NT2/D1 (cell line): ENCODE results near the gene ELOVL1.
A peak's percentile ranks its signal among the peaks of the same experiment; 100 is the strongest.

Experiments
- DNase-seq: peaks from one replicate; pipeline ENCODE4 v3.0.0-alpha.2; 2011; ENCODE audit warnings: low read depth, low spot score
- H3K27me3 ChIP-seq: 2 replicates; pipeline ENCODE4 v1.6.0; 2011; ENCODE audit warnings: mild to moderate bottlenecking; ENCODE audit not compliant: insufficient read length, insufficient read depth
- H3K36me3 ChIP-seq: 2 replicates; pipeline ENCODE4 v1.6.1; 2011; ENCODE audit warnings: mild to moderate bottlenecking, low read length, mixed read lengths; ENCODE audit not compliant: insufficient read depth, insufficient read length
- H3K4me1 ChIP-seq: 2 replicates; pipeline ENCODE4 v1.5.1; 2011; ENCODE audit not compliant: insufficient read depth, insufficient read length
- H3K4me3 ChIP-seq: 2 replicates; pipeline ENCODE4 v1.5.1; 2011; ENCODE audit warnings: low read depth; ENCODE audit not compliant: insufficient read length
- H3K9ac ChIP-seq: 2 replicates; pipeline ENCODE4 v1.6.0; 2011; ENCODE audit warnings: low read depth; ENCODE audit not compliant: insufficient read length
- H3K9me3 ChIP-seq: 2 replicates; pipeline ENCODE4 v1.5.1; 2011; ENCODE audit warnings: mild to moderate bottlenecking, low read length; ENCODE audit not compliant: insufficient read depth
- SUZ12 ChIP-seq: IDR thresholded peaks from 2 replicates; pipeline ENCODE4 v1.6.1; 2011; ENCODE audit not compliant: insufficient read length, insufficient read depth; ENCODE audit errors: extremely low read depth
- YY1 ChIP-seq: IDR thresholded peaks from 2 replicates; pipeline ENCODE4 v1.6.1; 2011; ENCODE audit not compliant: insufficient read length, insufficient read depth
- ZNF274 ChIP-seq: IDR thresholded peaks from 2 replicates; pipeline ENCODE4 v1.6.1; 2011; ENCODE audit warnings: mild to moderate bottlenecking, low read depth, low read length

The ELOVL1 gene

GRCh38 chr1:43334453-43335205 lies 33.2 kb downstream of the ELOVL1 start:
- peaks cover 12% of the 10 kb centered on the region for H3K4me1 ChIP-seq
- H3K27me3 ChIP-seq = no peaks in the 10 kb centered on the region
- no peak overlapping the region for H3K9ac ChIP-seq
- no peak for DNase-seq
- no peak overlapping the region for H3K4me3 ChIP-seq
- no peak for TF ChIP-seq ZNF274
- TF ChIP-seq YY1 = no peak
- no peak for TF ChIP-seq SUZ12
- no peaks in the 10 kb centered on the region for H3K9me3 ChIP-seq
- no peaks in the 10 kb centered on the region for H3K36me3 ChIP-seq

- H3K4me1 ChIP-seq = peaks cover 8% of the 10 kb centered on the region
- no peak overlapping the region for H3K4me3 ChIP-seq
- no peak for DNase-seq
- H3K9me3 ChIP-seq = peaks cover 17% of the 10 kb centered on the region
- no peak overlapping the region for H3K9ac ChIP-seq
- TF ChIP-seq SUZ12 (no peak), ZNF274 (no peak), YY1 (no peak)
- no peaks in the 10 kb centered on the region for H3K36me3 ChIP-seq
- H3K27me3 ChIP-seq = no peaks in the 10 kb centered on the region
Observed at GRCh38 chr1:43331688-43332087, 36.1 kb downstream of the ELOVL1 start.

GRCh38 chr1:43329995-43330751 lies 37.6 kb downstream of the ELOVL1 start:
- DNase-seq = peak; percentile 78
- Histone ChIP-seq H3K9ac (peak overlapping the region; percentile 27), H3K9me3 (peaks cover 30% of the 10 kb centered on the region), H3K4me3 (no peak overlapping the region), H3K27me3 (no peaks in the 10 kb centered on the region), H3K36me3 (no peaks in the 10 kb centered on the region), H3K4me1 (peaks cover 8% of the 10 kb centered on the region)
- TF ChIP-seq ZNF274 (no peak), YY1 (no peak), SUZ12 (no peak)

GRCh38 chr1:43327549-43328292 lies 40.1 kb downstream of the ELOVL1 start:
- no peaks in the 10 kb centered on the region for H3K36me3 ChIP-seq
- no peak for DNase-seq
- H3K27me3 ChIP-seq = no peaks in the 10 kb centered on the region
- no peak overlapping the region for H3K4me3 ChIP-seq
- TF ChIP-seq YY1 = no peak
- no peak for TF ChIP-seq ZNF274
- TF ChIP-seq SUZ12 = no peak
- H3K9me3 ChIP-seq = peaks cover 34% of the 10 kb centered on the region
- H3K4me1 ChIP-seq = peaks cover 10% of the 10 kb centered on the region
- no peak overlapping the region for H3K9ac ChIP-seq

- Histone ChIP-seq H3K4me3 (no peak overlapping the region), H3K36me3 (no peaks in the 10 kb centered on the region), H3K9ac (no peak overlapping the region), H3K4me1 (peaks cover 11% of the 10 kb centered on the region), H3K9me3 (peaks cover 34% of the 10 kb centered on the region), H3K27me3 (no peaks in the 10 kb centered on the region)
- no peak for TF ChIP-seq ZNF274
- TF ChIP-seq YY1 = no peak
- no peak for TF ChIP-seq SUZ12
- no peak for DNase-seq
Observed at GRCh38 chr1:43325381-43325780, 42.4 kb downstream of the ELOVL1 start.

- Histone ChIP-seq H3K27me3 (no peaks in the 10 kb centered on the region), H3K9ac (no peak overlapping the region), H3K36me3 (no peaks in the 10 kb centered on the region), H3K4me1 (peaks cover 9% of the 10 kb centered on the region), H3K4me3 (no peak overlapping the region), H3K9me3 (peaks cover 34% of the 10 kb centered on the region)
- DNase-seq = no peak
- TF ChIP-seq YY1 (no peak), SUZ12 (no peak), ZNF274 (no peak)
Observed at GRCh38 chr1:43324810-43325209, 43.0 kb downstream of the ELOVL1 start.

- Histone ChIP-seq H3K4me3 (no peak overlapping the region), H3K4me1 (peaks cover 13% of the 10 kb centered on the region), H3K27me3 (no peaks in the 10 kb centered on the region), H3K9me3 (peaks cover 25% of the 10 kb centered on the region), H3K9ac (no peak overlapping the region), H3K36me3 (no peaks in the 10 kb centered on the region)
- no peak for TF ChIP-seq SUZ12
- no peak for TF ChIP-seq ZNF274
- TF ChIP-seq YY1 = no peak
- DNase-seq = no peak
Observed at GRCh38 chr1:43322506-43322905, 45.3 kb downstream of the ELOVL1 start.
